HFFc6 (cell line): ENCODE measurements around the gene NCAN. TPM values are rescaled to one million over a fixed set of nuclear protein-coding genes. Genes with fewer than 3 reads are reported as not detected.

Experiments used
- DNase-seq: peaks from one replicate; pipeline ENCODE4 v3.0.0-alpha.2; 2018
- H3K27ac Mint-ChIP-seq: 2 replicates; pipeline ENCODE4 v1.8.0; 2020; ENCODE audit warnings: mild to moderate bottlenecking, mixed read lengths
- H3K27me3 Mint-ChIP-seq: 2 replicates; pipeline ENCODE4 v1.8.0; 2021; ENCODE audit warnings: mild to moderate bottlenecking, moderate library complexity, mixed read lengths; ENCODE audit not compliant: insufficient read depth
- H3K36me3 Mint-ChIP-seq: 2 replicates; pipeline ENCODE4 v1.8.0; 2021; ENCODE audit warnings: low read depth, mixed read lengths
- H3K4me1 Mint-ChIP-seq: 2 replicates; pipeline ENCODE4 v1.8.0; 2020; ENCODE audit warnings: low read depth, mixed read lengths
- H3K4me3 Mint-ChIP-seq: 2 replicates; pipeline ENCODE4 v1.8.0; 2020; ENCODE audit warnings: mild to moderate bottlenecking, moderate library complexity, mixed read lengths
- H3K9me3 Mint-ChIP-seq: 2 replicates; pipeline ENCODE4 v1.8.0; 2020; ENCODE audit warnings: mild to moderate bottlenecking, mixed read lengths
- CTCF ChIP-seq: fragments of 200-600 bp; sonication (generic); IDR thresholded peaks from 2 replicates; pipeline ENCODE4 v1.5.0; 2021; ENCODE audit warnings: antibody characterized with exemption, mild to moderate bottlenecking
- total RNA-seq, 6 experiments: library from RNA; stranded (reverse); fragmentation: NEBNext Ultra II Directional; extraction: Animal tissue kit (Norgen Biotek cat#: 25700); gene quantifications; 2 replicates in 1 of 6; 3 replicates in 5 of 6; pipeline ENCODE4 v1.2.3, GENCODE V29; 2021

Gene NCAN
- total RNA-seq, 6 experiments from 2014 or later = not detected

GRCh38 chr19:19192078-19192882, 19.5 kb upstream of the NCAN start, which contains the start of the genes BORCS8 and RFXANK:
BORCS8 (minus strand) TSS chr19:19192152; CDS start chr19:19192117, 35 bp downstream.
RFXANK (plus strand) TSS chr19:19192258; CDS start chr19:19193947, 1,689 bp downstream.
- Mint-ChIP-seq H3K27me3 (peaks cover 2% of the 10 kb centered on the region; the same call in 1 of the 2 replicates), H3K4me3 (peak within 1 kb of the TSS; percentile 98), H3K27ac (peak within 1 kb of the TSS; percentile 96), H3K4me1 (peaks cover 30% of the 10 kb centered on the region), H3K9me3 (no peaks in the 10 kb centered on the region), H3K36me3 (peaks cover 5% of the 10 kb centered on the region; the same call in 1 of the 2 replicates)
- DNase-seq = peak; percentile 98
- TF ChIP-seq CTCF = no peak

GRCh38 chr19:19192910-19193423, 18.8 kb upstream of the NCAN start:
- no peak for TF ChIP-seq CTCF
- Mint-ChIP-seq H3K4me3 (peak overlapping the region; percentile 98), H3K4me1 (peaks cover 30% of the 10 kb centered on the region), H3K9me3 (no peaks in the 10 kb centered on the region), H3K27ac (peak overlapping the region; percentile 88), H3K36me3 (peaks cover 6% of the 10 kb centered on the region; the same call in 1 of the 2 replicates), H3K27me3 (peaks cover 2% of the 10 kb centered on the region; the same call in 1 of the 2 replicates)
- DNase-seq = no peak

- 0 out of 2 replicates have a peak overlapping the region, but pooled peaks have one; percentile 42 for H3K27ac Mint-ChIP-seq
- H3K4me1 Mint-ChIP-seq = peaks cover 30% of the 10 kb centered on the region
- peaks cover 12% of the 10 kb centered on the region; the same call in 1 of the 2 replicates for H3K36me3 Mint-ChIP-seq
- TF ChIP-seq CTCF = no peak
- DNase-seq = no peak
- peaks cover 2% of the 10 kb centered on the region; the same call in 1 of the 2 replicates for H3K27me3 Mint-ChIP-seq
- H3K9me3 Mint-ChIP-seq = no peaks in the 10 kb centered on the region
- H3K4me3 Mint-ChIP-seq = peak overlapping the region; percentile 98
Measured at GRCh38 chr19:19193926-19194325, 17.8 kb upstream of the NCAN start.

GRCh38 chr19:19201697-19202630, 9.8 kb upstream of the NCAN start:
- TF ChIP-seq CTCF = no peak
- peaks cover 9% of the 10 kb centered on the region; the same call in 1 of the 2 replicates for H3K27me3 Mint-ChIP-seq
- no peaks in the 10 kb centered on the region for H3K9me3 Mint-ChIP-seq
- peaks cover 18% of the 10 kb centered on the region for H3K36me3 Mint-ChIP-seq
- peak overlapping the region; percentile 91 for H3K4me3 Mint-ChIP-seq
- DNase-seq = no peak
- H3K27ac Mint-ChIP-seq = peak overlapping the region; percentile 79; the same call in 1 of the 2 replicates
- peaks cover 11% of the 10 kb centered on the region for H3K4me1 Mint-ChIP-seq

- Mint-ChIP-seq H3K27ac (peak overlapping the region; percentile 79), H3K27me3 (peaks cover 9% of the 10 kb centered on the region)
Measured at GRCh38 chr19:19202707-19203011, 9.1 kb upstream of the NCAN start.

More at GRCh38 chr19:19202707-19203011, 9.1 kb upstream of the NCAN start:
- Mint-ChIP-seq H3K9me3 (no peaks in the 10 kb centered on the region), H3K4me1 (peaks cover 11% of the 10 kb centered on the region), H3K36me3 (peaks cover 18% of the 10 kb centered on the region), H3K4me3 (peak overlapping the region; percentile 91)
- no peak for TF ChIP-seq CTCF
- DNase-seq = no peak
